Trophoblast cell (in vitro differentiated cells and primary cell): ENCODE data around the gene FGF1.

Experiments used
- DNase-seq, 2 donors: peaks; one replicate each; pipeline ENCODE4 v3.0.0-alpha.2; 2016
- H2AFZ ChIP-seq: 2 replicates; pipeline ENCODE4 v1.6.1; 2013; ENCODE audit warnings: low read length, moderate library complexity, mild to moderate bottlenecking; ENCODE audit not compliant: insufficient read depth, poor library complexity
- H2AK5ac ChIP-seq: 2 replicates; pipeline ENCODE4 v1.6.1; 2013; ENCODE audit warnings: mild to moderate bottlenecking, low read length
- H2BK120ac ChIP-seq: 2 replicates; pipeline ENCODE4 v1.6.1; 2013; ENCODE audit warnings: low read length, mild to moderate bottlenecking, moderate library complexity; ENCODE audit not compliant: insufficient read depth, poor library complexity
- H2BK12ac ChIP-seq: 2 replicates; pipeline ENCODE4 v1.6.1; 2013; ENCODE audit warnings: mild to moderate bottlenecking, low read length, moderate library complexity
- H2BK5ac ChIP-seq: 2 replicates; pipeline ENCODE4 v1.6.1; 2013; ENCODE audit warnings: low read length, low read depth, moderate library complexity, mild to moderate bottlenecking; ENCODE audit not compliant: poor library complexity
- H3K14ac ChIP-seq: 2 replicates; pipeline ENCODE4 v1.6.1; 2013; ENCODE audit warnings: mild to moderate bottlenecking, low read length
- H3K18ac ChIP-seq: 2 replicates; pipeline ENCODE4 v1.6.1; 2013; ENCODE audit warnings: mild to moderate bottlenecking, low read length
- H3K23ac ChIP-seq: 2 replicates; pipeline ENCODE4 v1.6.1; 2013; ENCODE audit warnings: low read length
- H3K27ac ChIP-seq: 2 replicates; pipeline ENCODE4 v1.5.1; 2013; ENCODE audit warnings: low read depth, mild to moderate bottlenecking, inconsistent platforms, low read length, moderate library complexity
- H3K27me3 ChIP-seq: 2 replicates; pipeline ENCODE4 v1.6.1; 2013; ENCODE audit warnings: inconsistent platforms, mild to moderate bottlenecking, low read length, moderate library complexity; ENCODE audit not compliant: insufficient read depth
- H3K36me3 ChIP-seq, 2 experiments: 1 replicate in 1 of 2; 2 replicates in 1 of 2; pipeline ENCODE4 v1.6.1; 2013; ENCODE audit warnings: low read length in 2 of 2, mild to moderate bottlenecking in 2 of 2, moderate library complexity in 1 of 2; ENCODE audit not compliant: insufficient read depth in 2 of 2, control insufficient read depth in 1 of 2
- H3K4ac ChIP-seq: 2 replicates; pipeline ENCODE4 v1.6.1; 2013; ENCODE audit warnings: low read depth, mild to moderate bottlenecking, low read length, moderate library complexity
- H3K4me1 ChIP-seq, 2 experiments: 1 replicate in 1 of 2; 2 replicates in 1 of 2; pipeline ENCODE4 v1.6.1; 2013; ENCODE audit warnings: low read length in 2 of 2, mild to moderate bottlenecking in 2 of 2, moderate library complexity in 1 of 2; ENCODE audit not compliant: insufficient read depth in 2 of 2, control insufficient read depth in 1 of 2
- H3K4me2 ChIP-seq: 2 replicates; pipeline ENCODE4 v1.6.1; 2013; ENCODE audit warnings: inconsistent platforms, mild to moderate bottlenecking, low read length, moderate library complexity
- H3K4me3 ChIP-seq: 2 replicates; pipeline ENCODE4 v1.5.1; 2013; ENCODE audit warnings: mild to moderate bottlenecking, low read depth, low read length, inconsistent platforms
- H3K79me1 ChIP-seq: one replicate; pipeline ENCODE4 v1.6.1; 2013; ENCODE audit warnings: low read length
- H3K79me2 ChIP-seq: 2 replicates; pipeline ENCODE4 v1.6.1; 2013; ENCODE audit warnings: low read length, mild to moderate bottlenecking; ENCODE audit not compliant: control insufficient read depth, insufficient read depth, poor library complexity
- H3K9ac ChIP-seq: 2 replicates; pipeline ENCODE4 v1.6.1; 2013; ENCODE audit warnings: mild to moderate bottlenecking, low read length
- H3K9me3 ChIP-seq: 2 replicates; pipeline ENCODE4 v1.6.1; 2013; ENCODE audit warnings: low read depth, mild to moderate bottlenecking, control low read depth, inconsistent platforms, low read length; ENCODE audit not compliant: insufficient read depth
- H4K12ac ChIP-seq: 2 replicates; pipeline ENCODE4 v1.6.1; 2013; ENCODE audit warnings: low read depth, mild to moderate bottlenecking, low read length, moderate library complexity
- H4K8ac ChIP-seq: 2 replicates; pipeline ENCODE4 v1.6.1; 2013; ENCODE audit warnings: low read depth, mild to moderate bottlenecking, low read length, moderate library complexity
- H4K91ac ChIP-seq: one replicate; pipeline ENCODE4 v1.6.1; 2013; ENCODE audit warnings: low read depth, mild to moderate bottlenecking, low read length, moderate library complexity
- WGBS: extraction: QIAGEN DNeasy Blood & Tissue Kit; methylation state at CpG from one replicate; pipeline ENCODE4 v1.1.7; 2013; ENCODE audit warnings: missing lambda C conversion rate; ENCODE audit not compliant: insufficient read length, insufficient coverage; ENCODE audit errors: extremely low coverage; 5-methylcytosine and 5-hydroxymethylcytosine counted together

The FGF1 gene

GRCh38 chr5:142699184-142699720, 13.4 kb upstream of the FGF1 start:
- Histone ChIP-seq H3K4me1 (no peaks in the 10 kb centered on the region), H2BK12ac (no peak overlapping the region), H3K18ac (no peak overlapping the region), H3K14ac (no peak overlapping the region), H3K9me3 (no peaks in the 10 kb centered on the region), H3K27ac (no peak overlapping the region), H2AK5ac (no peak overlapping the region), H2BK120ac (no peak overlapping the region), H3K23ac (no peak overlapping the region), H3K36me3 (no peaks in the 10 kb centered on the region), H4K12ac (no peak overlapping the region), H3K79me1 (no peaks in the 10 kb centered on the region), H4K91ac (no peak overlapping the region), H2AFZ (no peak overlapping the region), H3K9ac (no peak overlapping the region), H3K4ac (no peak overlapping the region), H3K4me3 (no peak overlapping the region), H2BK5ac (no peak overlapping the region), H4K8ac (no peak overlapping the region), H3K4me2 (no peak overlapping the region), H3K79me2 (no peaks in the 10 kb centered on the region), H3K27me3 (no peaks in the 10 kb centered on the region)
- WGBS, result no CpG with 5 or more reads among the region's 3 CpGs
- DNase-seq, result peak; percentile 80 to 97

GRCh38 chr5:142698447-142699183, 12.7 kb upstream of the FGF1 start:
- H3K23ac ChIP-seq, result no peak overlapping the region
- no peak overlapping the region for H3K18ac ChIP-seq
- H2AFZ ChIP-seq, result no peak overlapping the region
- no peak overlapping the region for H4K8ac ChIP-seq
- no peak overlapping the region for H4K91ac ChIP-seq
- no peak overlapping the region for H3K4me3 ChIP-seq
- H3K79me2 ChIP-seq, result no peaks in the 10 kb centered on the region
- no peak overlapping the region for H4K12ac ChIP-seq
- no peak overlapping the region for H3K4me2 ChIP-seq
- H3K36me3 ChIP-seq, result no peaks in the 10 kb centered on the region
- H3K4ac ChIP-seq, result no peak overlapping the region
- H2BK120ac ChIP-seq, result no peak overlapping the region
- no peak overlapping the region for H3K27ac ChIP-seq
- H3K9me3 ChIP-seq, result no peaks in the 10 kb centered on the region
- H2BK12ac ChIP-seq, result no peak overlapping the region
- H2BK5ac ChIP-seq, result no peak overlapping the region
- no CpG with 5 or more reads among the region's 9 CpGs for WGBS
- H3K9ac ChIP-seq, result no peak overlapping the region
- no peaks in the 10 kb centered on the region for H3K4me1 ChIP-seq
- no peaks in the 10 kb centered on the region for H3K27me3 ChIP-seq
- no peak overlapping the region for H2AK5ac ChIP-seq
- no peak for DNase-seq
- H3K14ac ChIP-seq, result no peak overlapping the region
- no peaks in the 10 kb centered on the region for H3K79me1 ChIP-seq

- Histone ChIP-seq H3K27me3 (no peaks in the 10 kb centered on the region), H4K12ac (no peak overlapping the region), H3K79me1 (no peaks in the 10 kb centered on the region), H2BK120ac (no peak overlapping the region), H3K79me2 (no peaks in the 10 kb centered on the region), H2BK5ac (no peak overlapping the region), H3K4me1 (no peaks in the 10 kb centered on the region), H3K4ac (no peak overlapping the region), H3K27ac (no peak overlapping the region), H3K4me3 (peak overlapping the region; percentile 8), H3K18ac (no peak overlapping the region), H2AFZ (no peak overlapping the region), H4K8ac (no peak overlapping the region), H4K91ac (no peak overlapping the region), H3K9me3 (no peaks in the 10 kb centered on the region), H2BK12ac (no peak overlapping the region), H2AK5ac (no peak overlapping the region), H3K23ac (no peak overlapping the region), H3K9ac (no peak overlapping the region), H3K14ac (no peak overlapping the region), H3K36me3 (no peaks in the 10 kb centered on the region), H3K4me2 (no peak overlapping the region)
- no CpG with 5 or more reads among the region's 8 CpGs for WGBS
- DNase-seq, result no peak
These were observed 11.7 kb upstream of the FGF1 start for GRCh38 chr5:142697356-142698255.

GRCh38 chr5:142696379-142696778, 10.5 kb upstream of the FGF1 start:
- Histone ChIP-seq H3K4me1 (no peaks in the 10 kb centered on the region), H2AK5ac (no peak overlapping the region), H4K8ac (no peak overlapping the region), H3K27me3 (no peaks in the 10 kb centered on the region), H3K23ac (no peak overlapping the region), H4K91ac (no peak overlapping the region), H3K79me1 (no peaks in the 10 kb centered on the region), H2AFZ (no peak overlapping the region), H2BK12ac (no peak overlapping the region), H3K79me2 (no peaks in the 10 kb centered on the region), H3K9me3 (no peaks in the 10 kb centered on the region), H4K12ac (no peak overlapping the region), H3K14ac (no peak overlapping the region), H2BK5ac (no peak overlapping the region), H2BK120ac (no peak overlapping the region), H3K9ac (no peak overlapping the region), H3K36me3 (no peaks in the 10 kb centered on the region), H3K18ac (no peak overlapping the region), H3K4me2 (no peak overlapping the region), H3K4ac (no peak overlapping the region), H3K27ac (no peak overlapping the region), H3K4me3 (no peak overlapping the region)
- DNase-seq, result no peak
- no CpG with 5 or more reads among the region's 3 CpGs for WGBS
